IMR-90 (cell line): Measurements from ENCODE around the gene PPP1R16B. TPM values are rescaled to one million over a fixed set of nuclear protein-coding genes. Genes with fewer than 3 reads are reported as not detected.

Experiments
- ATAC-seq: fragments of 200-7000 bp; cut with Tn5 transposase; 2 replicates; pipeline ENCODE4 v1.9.1; 2020; ENCODE audit warnings: low read depth, mild to moderate bottlenecking, moderate library complexity
- BruUV-seq: library from RNA; stranded (reverse); fragments of 400-500 nt; replicated peaks from 2 replicates; lab custom pipeline; 2021; lab: Mats Ljungman, UMichigan
- CTCF ChIA-PET: fragments of 300-600 bp; formaldehyde crosslinking; extraction: SDS; loops from one replicate; lab custom pipeline; 2021; ENCODE audit warnings: antibody characterized with exemption; lab: Yijun Ruan, JAX
- POLR2A ChIA-PET: fragments of 300-600 bp; sonication (Branson Sonifier 250); formaldehyde crosslinking; loops from one replicate; lab custom pipeline; 2022; ENCODE audit warnings: antibody characterized with exemption; ENCODE audit not compliant: unreplicated experiment; lab: Charles Lee
- DNase-seq: peaks from one replicate; pipeline ENCODE4 v3.0.0; 2013
- H2AFZ ChIP-seq: replicated peaks from 2 replicates; pipeline ENCODE3; 2013; ENCODE audit warnings: low read length, mild to moderate bottlenecking; ENCODE audit not compliant: poor library complexity
- H2AK5ac ChIP-seq: 2 replicates; pipeline ENCODE4 v1.6.1; 2013; ENCODE audit warnings: low read depth, low read length, inconsistent platforms
- H2AK9ac ChIP-seq: replicated peaks from 2 replicates; pipeline ENCODE3; 2013; ENCODE audit warnings: mild to moderate bottlenecking, low read depth, low read length, moderate library complexity; ENCODE audit not compliant: poor library complexity
- H2BK120ac ChIP-seq: 2 replicates; pipeline ENCODE4 v1.6.1; 2013; ENCODE audit warnings: low read depth, low read length, inconsistent platforms
- H2BK15ac ChIP-seq: 3 replicates; pipeline ENCODE4 v1.6.1; 2013; ENCODE audit warnings: low read depth, low read length, inconsistent platforms
- H2BK20ac ChIP-seq: 2 replicates; pipeline ENCODE4 v1.6.1; 2013; ENCODE audit warnings: low read depth, mild to moderate bottlenecking, inconsistent platforms, low read length, moderate library complexity
- H2BK5ac ChIP-seq: 2 replicates; pipeline ENCODE4 v1.6.1; 2013; ENCODE audit warnings: mild to moderate bottlenecking, low read depth, low read length, inconsistent platforms; ENCODE audit not compliant: poor library complexity, severe bottlenecking
- H3K14ac ChIP-seq: replicated peaks from 2 replicates; pipeline ENCODE4 v1.6.1; 2013; ENCODE audit warnings: low read depth, low read length, inconsistent platforms
- H3K18ac ChIP-seq: 2 replicates; pipeline ENCODE4 v1.6.1; 2013; ENCODE audit warnings: low read depth, low read length, control low read depth
- H3K23ac ChIP-seq: 2 replicates; pipeline ENCODE4 v1.6.1; 2013; ENCODE audit warnings: low read depth, low read length, inconsistent platforms
- H3K27ac ChIP-seq: 2 replicates; pipeline ENCODE4 v1.5.1; 2013; ENCODE audit warnings: mild to moderate bottlenecking, control low read depth, low read length; ENCODE audit not compliant: insufficient read depth
- H3K27me3 ChIP-seq: 2 replicates; pipeline ENCODE4 v1.6.1; 2013; ENCODE audit warnings: low read length; ENCODE audit not compliant: control insufficient read depth, insufficient read depth
- H3K36me3 ChIP-seq: 2 replicates; pipeline ENCODE4 v1.6.1; 2013; ENCODE audit warnings: low read length, mixed read lengths; ENCODE audit not compliant: control insufficient read depth, insufficient read depth
- H3K4ac ChIP-seq: 2 replicates; pipeline ENCODE4 v1.6.1; 2013; ENCODE audit warnings: low read depth, low read length, inconsistent platforms
- H3K4me1 ChIP-seq: 2 replicates; pipeline ENCODE4 v1.6.1; 2013; ENCODE audit warnings: low read length, mixed read lengths; ENCODE audit not compliant: control insufficient read depth, insufficient read depth
- H3K4me2 ChIP-seq: 2 replicates; pipeline ENCODE4 v1.6.1; 2013; ENCODE audit warnings: low read depth, mild to moderate bottlenecking, control low read depth, low read length, moderate library complexity
- H3K4me3 ChIP-seq: 2 replicates; pipeline ENCODE4 v1.5.1; 2013; ENCODE audit warnings: low read depth, mild to moderate bottlenecking, control low read depth, low read length, moderate library complexity; ENCODE audit not compliant: insufficient read depth
- H3K56ac ChIP-seq: 2 replicates; pipeline ENCODE4 v1.6.1; 2013; ENCODE audit warnings: low read length, inconsistent platforms; ENCODE audit not compliant: insufficient read depth; ENCODE audit errors: extremely low read depth
- H3K79me1 ChIP-seq, 2 experiments: 2 replicates each; pipeline ENCODE4 v1.6.1; 2013; ENCODE audit warnings: low read length in 2 of 2, inconsistent platforms in 1 of 2, low read depth in 1 of 2
- H3K9ac ChIP-seq: 2 replicates; pipeline ENCODE4 v1.6.1; 2013; ENCODE audit warnings: low read depth, low read length, control low read depth
- H3K9me1 ChIP-seq: 2 replicates; pipeline ENCODE4 v1.6.1; 2013; ENCODE audit warnings: low read length, inconsistent platforms; ENCODE audit not compliant: insufficient read depth
- H3K9me3 ChIP-seq: 2 replicates; pipeline ENCODE4 v1.6.1; 2013; ENCODE audit warnings: low read length; ENCODE audit not compliant: control insufficient read depth, insufficient read depth
- H4K20me1 ChIP-seq: 2 replicates; pipeline ENCODE4 v1.6.1; 2013; ENCODE audit warnings: low read length, inconsistent platforms; ENCODE audit not compliant: insufficient read depth
- H4K5ac ChIP-seq: 2 replicates; pipeline ENCODE4 v1.6.1; 2013; ENCODE audit warnings: mild to moderate bottlenecking, low read depth, low read length, control low read depth
- H4K8ac ChIP-seq, 2 experiments: 2 replicates each; pipeline ENCODE4 v1.6.1; 2013; ENCODE audit warnings: low read depth in 2 of 2, low read length in 2 of 2, control low read depth in 1 of 2, inconsistent platforms in 1 of 2
- H4K91ac ChIP-seq: 2 replicates; pipeline ENCODE4 v1.6.1; 2013; ENCODE audit warnings: low read depth, low read length, inconsistent platforms; ENCODE audit not compliant: insufficient read depth
- BHLHE40 ChIP-seq: fragments of 150-350 bp; IDR thresholded peaks from 2 replicates; pipeline ENCODE4 v1.6.1; 2016; ENCODE audit warnings: mild to moderate bottlenecking, low read depth, low read length
- CEBPB ChIP-seq: IDR thresholded peaks from 2 replicates; pipeline ENCODE4 v1.6.1; 2012; ENCODE audit warnings: low read depth, low read length, improper control_type of control experiment
- CHD1 ChIP-seq: IDR thresholded peaks from 2 replicates; pipeline ENCODE4 v1.6.1; 2012; ENCODE audit warnings: low read depth, low read length, improper control_type of control experiment
- CTCF ChIP-seq: conservative IDR thresholded peaks from 2 replicates; pipeline ENCODE4 v1.5.1; 2012; ENCODE audit warnings: mild to moderate bottlenecking, low read depth, low read length, improper control_type of control experiment
- ELK1 ChIP-seq: fragments of 150-350 bp; IDR thresholded peaks from 2 replicates; pipeline ENCODE4 v1.6.1; 2016; ENCODE audit warnings: low read depth, mild to moderate bottlenecking, low read length, moderate library complexity, borderline replicate concordance
- FOS ChIP-seq: fragments of 150-350 bp; IDR thresholded peaks from 2 replicates; pipeline ENCODE4 v1.6.1; 2016; ENCODE audit warnings: low read depth, low read length
- MAFK ChIP-seq: IDR thresholded peaks from 2 replicates; pipeline ENCODE4 v1.6.1; 2012; ENCODE audit warnings: low read depth, low read length, improper control_type of control experiment
- MAZ ChIP-seq: IDR thresholded peaks from 2 replicates; pipeline ENCODE4 v1.6.1; 2012; ENCODE audit warnings: low read depth, mild to moderate bottlenecking, low read length, improper control_type of control experiment, moderate library complexity, borderline replicate concordance
- MXI1 ChIP-seq: IDR thresholded peaks from 2 replicates; pipeline ENCODE4 v1.6.1; 2012; ENCODE audit warnings: low read depth, mild to moderate bottlenecking, low read length, moderate library complexity, borderline replicate concordance
- NFE2L2 ChIP-seq: fragments of 150-350 bp; IDR thresholded peaks from 2 replicates; pipeline ENCODE4 v1.6.1; 2016; ENCODE audit warnings: low read depth, mild to moderate bottlenecking, low read length
- POLR2A ChIP-seq: IDR thresholded peaks from 2 replicates; pipeline ENCODE4 v1.6.1; 2012; ENCODE audit warnings: mild to moderate bottlenecking, low read depth, low read length
- RAD21 ChIP-seq: IDR thresholded peaks from 2 replicates; pipeline ENCODE4 v1.6.1; 2012; ENCODE audit warnings: low read length, improper control_type of control experiment
- RCOR1 ChIP-seq: IDR thresholded peaks from 2 replicates; pipeline ENCODE4 v1.6.1; 2012; ENCODE audit warnings: mild to moderate bottlenecking, low read length, improper control_type of control experiment; ENCODE audit not compliant: insufficient replicate concordance
- SMC3 ChIP-seq: fragments of 150-350 bp; IDR thresholded peaks from 2 replicates; pipeline ENCODE4 v1.6.1; 2016; ENCODE audit warnings: low read depth, mild to moderate bottlenecking, antibody characterized with exemption, low read length, moderate library complexity
- USF2 ChIP-seq: fragments of 150-350 bp; IDR thresholded peaks from 2 replicates; pipeline ENCODE4 v1.6.1; 2017; ENCODE audit warnings: mild to moderate bottlenecking, antibody characterized with exemption, low read length, low read depth
- WGBS, 2 experiments: methylation state at CpG; one replicate each; pipeline versions ENCODE4 v1.1.5 to v1.1.7; 2013; ENCODE audit warnings: missing lambda C conversion rate in 2 of 2; ENCODE audit not compliant: insufficient read length in 1 of 2; ENCODE audit errors: extremely low coverage in 2 of 2; 5-methylcytosine and 5-hydroxymethylcytosine counted together
- dilution Hi-C: fragments of 300-500 bp; cut with HindIII; formaldehyde crosslinking; loops from one replicate; pipeline ENCODE4 v1.14.3; 2018; ENCODE audit warnings: low sequenced_read_pairs; ENCODE audit not compliant: unreplicated experiment
- in situ Hi-C: fragments of 300-500 bp; cut with MboI; formaldehyde crosslinking; loops from 3 replicates; pipeline ENCODE4 v1.14.3; 2019; ENCODE audit warnings: low sequenced_read_pairs, inconsistent platforms, mixed read lengths
- intact Hi-C: fragments of 100-400 bp; cut with micrococcal nuclease; formaldehyde crosslinking; loops from 2 replicates; pipeline ENCODE4 v1.10.0; 2022
- polyA plus RNA-seq, 3 experiments: library from polyadenylated mRNA; depleted of rRNA; stranded (reverse); fragments of >200 nt; gene quantifications; 2 replicates each; pipeline ENCODE4 v1.2.3, GENCODE V29; 2012; ENCODE audit warnings: low replicate concordance in 1 of 3
- total RNA-seq: library from RNA; depleted of rRNA; stranded (reverse); fragments of >200 nt; gene quantifications from 2 replicates; pipeline ENCODE4 v1.2.3, GENCODE V29; 2012

The PPP1R16B gene
- total and polyA plus RNA-seq, 2 of the 4 experiments (the other 2 are of a cell fraction), result not detected

- Histone ChIP-seq H4K91ac (no peak overlapping the region), H2AFZ (no peak overlapping the region), H2BK15ac (no peak overlapping the region), H3K4me3 (no peak overlapping the region), H3K36me3 (no peaks in the 10 kb centered on the region), H3K56ac (no peak overlapping the region), H2AK9ac (no peak overlapping the region), H3K9me1 (no peaks in the 10 kb centered on the region), H2AK5ac (no peak overlapping the region), H4K20me1 (no peaks in the 10 kb centered on the region), H3K23ac (no peak overlapping the region), H4K5ac (no peak overlapping the region), H3K9ac (no peak overlapping the region), H3K4ac (no peak overlapping the region), H3K14ac (no peak overlapping the region), H2BK120ac (no peak overlapping the region), H4K8ac (no peak overlapping the region), H3K27ac (no peak overlapping the region), H3K18ac (no peak overlapping the region), H3K4me1 (no peaks in the 10 kb centered on the region), H3K27me3 (no peaks in the 10 kb centered on the region; the same call in 1 of the 2 replicates), H3K79me1 (no peaks in the 10 kb centered on the region), H2BK5ac (no peak overlapping the region), H3K9me3 (no peaks in the 10 kb centered on the region), H2BK20ac (no peak overlapping the region), H3K4me2 (no peak overlapping the region)
- ATAC-seq (no peak), DNase-seq (no peak)
- dilution Hi-C loops (no loop called here), in situ Hi-C loops (no loop called here), intact Hi-C loops (no loop called here)
- no peak for TF ChIP-seq BHLHE40
- TF ChIP-seq CHD1, result no peak
- TF ChIP-seq CTCF, result no peak
- no peak for TF ChIP-seq SMC3
- TF ChIP-seq POLR2A, result no peak
- no peak for TF ChIP-seq ELK1
- TF ChIP-seq MXI1, result no peak
- TF ChIP-seq MAFK, result no peak
- no peak for TF ChIP-seq USF2
- TF ChIP-seq RAD21, result no peak
- TF ChIP-seq NFE2L2, result no peak
- no peak for TF ChIP-seq CEBPB
- no peak for TF ChIP-seq RCOR1
- TF ChIP-seq FOS, result no peak
- no peak for TF ChIP-seq MAZ
- ChIA-PET POLR2A (no interaction called here), CTCF (no interaction called here)
- whole genome bisulfite sequencing, 2 experiments, result no CpG with 5 or more reads among the region's 2 CpGs
- BruUV-seq, result no TSS peak
These were observed 51.1 kb downstream of the PPP1R16B start for GRCh38 chr20:38856570-38856969.
